ENCODE data around the gene EIF3M.
A peak's percentile ranks its signal among the peaks of the same experiment; 100 is the strongest.

The EIF3M gene

GRCh38 chr11:32583459-32584271 lies at the start of gene EIF3M:
Gene EIF3M (plus strand): TSS chr11:32583831. CDS start chr11:32583888, 57 bp downstream.
- Histone ChIP-seq H3K4me3 (ENCODE audit: low read length) (peak within 1 kb of the TSS; percentile 92), H3K9ac (ENCODE audit: low read length) (peak within 1 kb of the TSS; percentile 94), H3K36me3 (ENCODE audit: control insufficient read depth, insufficient read depth, low read length, severe bottlenecking) (peaks cover 13% of the 10 kb centered on the region), H3K4me1 (ENCODE audit: control insufficient read depth, insufficient read depth, low read length) (peaks cover 24% of the 10 kb centered on the region), H3K27me3 (replicated peaks; ENCODE audit: control insufficient read depth, insufficient read depth, low read length) (no peaks in the 10 kb centered on the region), H3K9me3 (ENCODE audit: control insufficient read depth, low read length) (no peaks in the 10 kb centered on the region)
- DNase-seq (ENCODE audit: low read depth), result peak; percentile 98

DNA sequence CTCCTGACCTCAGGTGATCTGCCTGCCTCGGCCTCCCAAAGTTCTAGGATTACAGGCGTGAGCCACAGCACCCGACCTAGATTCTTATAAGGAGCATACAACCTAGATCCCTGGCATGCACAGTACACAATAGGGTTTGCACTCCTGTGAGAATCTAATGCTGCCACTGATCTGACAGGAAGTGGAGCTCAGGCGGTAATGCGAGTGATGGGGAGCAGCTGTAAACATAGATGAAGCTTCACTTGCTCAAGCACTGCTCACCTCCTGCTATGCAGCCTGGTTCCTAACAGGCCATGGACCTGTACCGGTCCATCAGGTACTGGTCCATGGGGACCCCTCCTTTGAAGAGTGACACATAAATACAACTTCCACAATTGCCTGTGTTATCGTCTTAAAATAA lies 44.8 kb upstream of the EIF3M start:
- H3K9me3 ChIP-seq (ENCODE audit: control insufficient read depth, low read length), result no peaks in the 10 kb centered on the region
- no peak overlapping the region for H3K9ac ChIP-seq (ENCODE audit: low read length)
- H3K4me3 ChIP-seq (ENCODE audit: low read length), result no peak overlapping the region
- no peak for DNase-seq (ENCODE audit: low read depth)
- H3K27me3 ChIP-seq (replicated peaks; ENCODE audit: control insufficient read depth, insufficient read depth, low read length), result peaks cover 4% of the 10 kb centered on the region
- H3K36me3 ChIP-seq (ENCODE audit: control insufficient read depth, insufficient read depth, low read length, severe bottlenecking), result no peaks in the 10 kb centered on the region
- H3K4me1 ChIP-seq (ENCODE audit: control insufficient read depth, insufficient read depth, low read length), result no peaks in the 10 kb centered on the region

DNA sequence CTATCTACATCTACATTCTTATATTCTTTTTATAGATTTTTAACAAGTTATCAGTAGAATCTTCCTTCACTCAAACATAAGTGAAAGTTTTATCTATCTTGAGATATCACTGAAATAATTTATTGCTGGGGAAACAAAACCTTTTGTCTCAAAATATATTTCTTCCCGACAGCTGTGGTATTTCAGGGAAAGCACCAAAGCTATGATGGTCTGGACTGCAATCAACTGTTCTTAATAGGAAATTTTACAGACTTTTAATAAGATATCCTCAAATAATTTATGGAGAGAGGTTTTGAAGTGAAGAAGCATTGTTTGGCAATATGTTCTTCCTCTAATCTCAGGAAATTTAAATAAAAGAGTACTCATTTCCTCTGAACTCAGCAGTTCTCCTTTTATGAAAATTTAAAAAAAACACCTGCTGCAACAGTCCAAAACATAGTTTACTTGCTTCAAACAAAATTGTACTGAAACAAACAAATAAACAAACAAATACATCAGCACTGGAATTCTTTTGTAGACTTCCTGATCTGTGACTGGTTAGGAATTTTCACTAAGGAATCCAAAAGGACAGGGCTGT lies 33.9 kb upstream of the EIF3M start:
- no peak for DNase-seq (ENCODE audit: low read depth)
- H3K9ac ChIP-seq (ENCODE audit: low read length), result no peak overlapping the region
- peaks cover 5% of the 10 kb centered on the region for H3K27me3 ChIP-seq (replicated peaks; ENCODE audit: control insufficient read depth, insufficient read depth, low read length)
- no peak overlapping the region for H3K4me3 ChIP-seq (ENCODE audit: low read length)
- no peaks in the 10 kb centered on the region for H3K9me3 ChIP-seq (ENCODE audit: control insufficient read depth, low read length)
- no peaks in the 10 kb centered on the region for H3K4me1 ChIP-seq (ENCODE audit: control insufficient read depth, insufficient read depth, low read length)
- H3K36me3 ChIP-seq (ENCODE audit: control insufficient read depth, insufficient read depth, low read length, severe bottlenecking), result no peaks in the 10 kb centered on the region

- H3K9me3 ChIP-seq (ENCODE audit: control insufficient read depth, low read length), result no peaks in the 10 kb centered on the region
- H3K27me3 ChIP-seq (replicated peaks; ENCODE audit: control insufficient read depth, insufficient read depth, low read length), result peaks cover 5% of the 10 kb centered on the region
- no peaks in the 10 kb centered on the region for H3K36me3 ChIP-seq (ENCODE audit: control insufficient read depth, insufficient read depth, low read length, severe bottlenecking)
- H3K4me1 ChIP-seq (ENCODE audit: control insufficient read depth, insufficient read depth, low read length), result no peaks in the 10 kb centered on the region
- no peak for DNase-seq (ENCODE audit: low read depth)
- no peak overlapping the region for H3K9ac ChIP-seq (ENCODE audit: low read length)
- H3K4me3 ChIP-seq (ENCODE audit: low read length), result no peak overlapping the region
Measured at GRCh38 chr11:32550207-32550606, 33.4 kb upstream of the EIF3M start.

- H3K9ac ChIP-seq (ENCODE audit: low read length), result no peak overlapping the region
- no peak for DNase-seq (ENCODE audit: low read depth)
- H3K36me3 ChIP-seq (ENCODE audit: control insufficient read depth, insufficient read depth, low read length, severe bottlenecking), result no peaks in the 10 kb centered on the region
- no peaks in the 10 kb centered on the region for H3K4me1 ChIP-seq (ENCODE audit: control insufficient read depth, insufficient read depth, low read length)
- peaks cover 8% of the 10 kb centered on the region for H3K27me3 ChIP-seq (replicated peaks; ENCODE audit: control insufficient read depth, insufficient read depth, low read length)
- no peaks in the 10 kb centered on the region for H3K9me3 ChIP-seq (ENCODE audit: control insufficient read depth, low read length)
- no peak overlapping the region for H3K4me3 ChIP-seq (ENCODE audit: low read length)
Measured at GRCh38 chr11:32555091-32555490, 28.5 kb upstream of the EIF3M start.

- Histone ChIP-seq H3K9ac (ENCODE audit: low read length) (no peak overlapping the region), H3K36me3 (ENCODE audit: control insufficient read depth, insufficient read depth, low read length, severe bottlenecking) (no peaks in the 10 kb centered on the region), H3K4me3 (ENCODE audit: low read length) (no peak overlapping the region), H3K27me3 (replicated peaks; ENCODE audit: control insufficient read depth, insufficient read depth, low read length) (peaks cover 8% of the 10 kb centered on the region), H3K9me3 (ENCODE audit: control insufficient read depth, low read length) (no peaks in the 10 kb centered on the region), H3K4me1 (ENCODE audit: control insufficient read depth, insufficient read depth, low read length) (no peaks in the 10 kb centered on the region)
- DNase-seq (ENCODE audit: low read depth), result no peak
Measured at GRCh38 chr11:32555895-32556294, 27.7 kb upstream of the EIF3M start.

- Histone ChIP-seq H3K36me3 (ENCODE audit: control insufficient read depth, insufficient read depth, low read length, severe bottlenecking) (no peaks in the 10 kb centered on the region), H3K4me3 (ENCODE audit: low read length) (no peak overlapping the region), H3K4me1 (ENCODE audit: control insufficient read depth, insufficient read depth, low read length) (no peaks in the 10 kb centered on the region), H3K9ac (ENCODE audit: low read length) (no peak overlapping the region), H3K27me3 (replicated peaks; ENCODE audit: control insufficient read depth, insufficient read depth, low read length) (peaks cover 4% of the 10 kb centered on the region), H3K9me3 (ENCODE audit: control insufficient read depth, low read length) (no peaks in the 10 kb centered on the region)
- no peak for DNase-seq (ENCODE audit: low read depth)
Measured at GRCh38 chr11:32561835-32562234, 21.8 kb upstream of the EIF3M start.

DNA sequence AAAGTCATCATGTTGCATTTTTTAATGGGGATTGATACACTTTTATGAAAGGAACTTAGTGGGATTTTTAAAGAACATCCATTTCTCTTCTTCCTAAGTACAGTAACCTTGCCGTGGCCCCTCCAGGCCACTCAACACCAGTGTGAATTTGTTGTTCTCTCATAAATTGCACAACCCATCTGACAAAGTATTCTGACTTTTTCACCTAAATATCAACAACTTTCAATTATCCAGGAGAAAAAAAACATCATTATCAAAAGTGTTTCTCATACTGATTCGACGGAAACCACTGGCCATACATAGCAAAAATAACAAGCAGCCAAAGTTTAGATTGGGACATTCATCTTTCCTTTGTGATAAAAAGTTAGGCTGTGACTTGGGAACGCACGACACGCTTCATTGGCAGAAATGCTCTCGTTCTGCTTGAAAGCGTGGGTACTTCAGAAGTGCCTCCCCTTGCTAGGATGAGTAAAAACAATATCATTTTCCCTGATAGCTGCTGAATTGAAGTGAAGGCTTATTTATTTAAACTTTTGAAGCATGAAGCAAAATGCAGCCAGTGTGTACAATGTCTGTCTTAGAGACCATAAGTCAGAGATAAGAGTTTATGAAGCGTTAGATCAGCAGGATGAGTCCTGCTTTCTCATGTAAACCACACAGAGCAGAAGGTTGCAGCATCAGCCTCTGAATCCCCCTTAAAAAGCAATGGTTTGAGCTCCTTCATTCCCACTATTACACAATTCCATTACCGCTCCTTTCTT lies 20.6 kb upstream of the EIF3M start:
- Histone ChIP-seq H3K9me3 (ENCODE audit: control insufficient read depth, low read length) (no peaks in the 10 kb centered on the region), H3K36me3 (ENCODE audit: control insufficient read depth, insufficient read depth, low read length, severe bottlenecking) (no peaks in the 10 kb centered on the region), H3K9ac (ENCODE audit: low read length) (no peak overlapping the region), H3K27me3 (replicated peaks; ENCODE audit: control insufficient read depth, insufficient read depth, low read length) (peaks cover 4% of the 10 kb centered on the region), H3K4me3 (ENCODE audit: low read length) (no peak overlapping the region), H3K4me1 (ENCODE audit: control insufficient read depth, insufficient read depth, low read length) (no peaks in the 10 kb centered on the region)
- peak; percentile 14 for DNase-seq (ENCODE audit: low read depth)

GRCh38 chr11:32563600-32563959 lies 20.1 kb upstream of the EIF3M start:
- Histone ChIP-seq H3K27me3 (replicated peaks; ENCODE audit: control insufficient read depth, insufficient read depth, low read length) (peaks cover 4% of the 10 kb centered on the region), H3K36me3 (ENCODE audit: control insufficient read depth, insufficient read depth, low read length, severe bottlenecking) (no peaks in the 10 kb centered on the region), H3K9ac (ENCODE audit: low read length) (no peak overlapping the region), H3K9me3 (ENCODE audit: control insufficient read depth, low read length) (no peaks in the 10 kb centered on the region), H3K4me1 (ENCODE audit: control insufficient read depth, insufficient read depth, low read length) (no peaks in the 10 kb centered on the region), H3K4me3 (ENCODE audit: low read length) (no peak overlapping the region)
- DNase-seq (ENCODE audit: low read depth), result no peak

DNA sequence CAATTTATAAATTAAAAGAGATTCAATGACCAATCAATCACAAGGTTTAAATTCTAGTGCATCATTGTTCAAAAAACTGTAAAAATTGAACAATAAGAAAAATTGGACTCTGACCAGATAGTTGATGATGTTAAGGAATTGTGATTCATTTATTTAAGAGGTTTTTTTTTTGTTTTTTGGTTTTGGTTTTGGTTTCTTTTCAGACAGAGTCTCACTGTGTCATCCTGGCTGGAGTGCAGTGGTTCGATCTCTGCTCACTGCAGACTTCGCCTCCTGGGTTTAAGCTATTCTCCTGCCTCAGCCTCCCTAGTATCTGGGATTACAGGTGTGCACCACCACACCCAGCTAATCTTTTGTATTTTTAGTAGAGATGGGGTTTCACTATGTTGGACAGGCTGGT lies 17.1 kb upstream of the EIF3M start:
- Histone ChIP-seq H3K36me3 (ENCODE audit: control insufficient read depth, insufficient read depth, low read length, severe bottlenecking) (no peaks in the 10 kb centered on the region), H3K4me3 (ENCODE audit: low read length) (no peak overlapping the region), H3K27me3 (replicated peaks; ENCODE audit: control insufficient read depth, insufficient read depth, low read length) (no peaks in the 10 kb centered on the region), H3K9me3 (ENCODE audit: control insufficient read depth, low read length) (no peaks in the 10 kb centered on the region), H3K4me1 (ENCODE audit: control insufficient read depth, insufficient read depth, low read length) (no peaks in the 10 kb centered on the region), H3K9ac (ENCODE audit: low read length) (no peak overlapping the region)
- no peak for DNase-seq (ENCODE audit: low read depth)

DNA sequence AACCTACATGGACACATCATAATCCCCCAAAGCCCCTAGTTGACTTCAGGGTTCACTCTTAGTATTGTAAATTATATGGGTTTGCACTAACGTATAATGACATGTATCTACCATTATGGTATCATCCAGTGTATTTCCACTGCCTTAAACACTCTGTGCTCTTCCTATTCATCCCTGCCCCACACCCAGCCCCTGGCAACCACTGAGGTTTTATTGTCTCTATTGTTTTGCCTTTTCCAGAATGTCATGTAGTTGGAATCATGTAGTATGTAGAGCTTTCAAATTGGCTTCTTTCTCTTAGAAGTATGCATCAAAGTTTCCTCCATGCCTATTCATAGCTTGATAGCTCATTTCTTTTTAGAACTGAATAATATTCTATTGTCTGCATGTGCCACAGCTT lies 16.5 kb upstream of the EIF3M start:
- Histone ChIP-seq H3K27me3 (replicated peaks; ENCODE audit: control insufficient read depth, insufficient read depth, low read length) (no peaks in the 10 kb centered on the region), H3K4me3 (ENCODE audit: low read length) (no peak overlapping the region), H3K9ac (ENCODE audit: low read length) (no peak overlapping the region), H3K9me3 (ENCODE audit: control insufficient read depth, low read length) (no peaks in the 10 kb centered on the region), H3K4me1 (ENCODE audit: control insufficient read depth, insufficient read depth, low read length) (no peaks in the 10 kb centered on the region), H3K36me3 (ENCODE audit: control insufficient read depth, insufficient read depth, low read length, severe bottlenecking) (no peaks in the 10 kb centered on the region)
- no peak for DNase-seq (ENCODE audit: low read depth)
